Measurements from ENCODE around the gene NT5C1A. TPM values are rescaled to one million over a fixed set of nuclear protein-coding genes. Genes with fewer than 3 reads are reported as not detected.

Gene NT5C1A
- total RNA-seq, 1 donor, result not detected

DNA sequence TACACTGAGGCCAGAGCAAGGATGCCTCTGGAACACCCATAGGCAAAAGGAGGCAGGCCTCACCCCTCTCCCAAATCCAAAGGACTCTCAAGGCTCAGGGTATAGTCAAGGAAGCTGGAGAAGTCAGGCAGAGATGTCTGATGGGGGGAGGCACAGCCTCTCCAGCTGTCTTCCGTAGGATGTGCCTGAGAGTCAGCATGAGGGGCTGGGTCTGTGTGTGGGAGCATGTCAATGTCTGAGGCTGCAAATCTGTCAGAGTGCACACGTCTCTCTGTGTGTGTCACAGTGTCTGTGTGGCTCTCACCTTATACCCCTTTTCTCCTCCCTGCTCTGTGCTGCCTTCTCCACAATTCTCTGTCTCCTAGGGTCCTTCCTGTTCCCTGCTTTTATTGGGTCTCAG is 15.3 kb upstream of the NT5C1A start:
- Histone ChIP-seq H3K9me3 (ENCODE audit: low read depth, low read length) (no peaks in the 10 kb centered on the region), H4K20me1 (ENCODE audit: insufficient read depth, low read length) (no peaks in the 10 kb centered on the region), H3K27ac (ENCODE audit: low read depth, low read length) (no peak overlapping the region), H3K4me1 (ENCODE audit: insufficient read depth, low read length) (peaks cover 6% of the 10 kb centered on the region), H3K36me3 (ENCODE audit: insufficient read depth, low read length) (no peaks in the 10 kb centered on the region), H3K4me3 (ENCODE audit: insufficient read depth, low read length) (no peak overlapping the region), H3K79me2 (ENCODE audit: insufficient read depth, low read length) (no peaks in the 10 kb centered on the region), H3K27me3 (ENCODE audit: insufficient read depth, low read length) (peaks cover 85% of the 10 kb centered on the region), H2AFZ (ENCODE audit: low read length) (no peak overlapping the region), H3K4me2 (ENCODE audit: insufficient read depth, low read length) (no peak overlapping the region)
- no peak for DNase-seq (ENCODE audit: insufficient read length, low spot score, missing footprints)
- TF ChIP-seq, protein P1, sequence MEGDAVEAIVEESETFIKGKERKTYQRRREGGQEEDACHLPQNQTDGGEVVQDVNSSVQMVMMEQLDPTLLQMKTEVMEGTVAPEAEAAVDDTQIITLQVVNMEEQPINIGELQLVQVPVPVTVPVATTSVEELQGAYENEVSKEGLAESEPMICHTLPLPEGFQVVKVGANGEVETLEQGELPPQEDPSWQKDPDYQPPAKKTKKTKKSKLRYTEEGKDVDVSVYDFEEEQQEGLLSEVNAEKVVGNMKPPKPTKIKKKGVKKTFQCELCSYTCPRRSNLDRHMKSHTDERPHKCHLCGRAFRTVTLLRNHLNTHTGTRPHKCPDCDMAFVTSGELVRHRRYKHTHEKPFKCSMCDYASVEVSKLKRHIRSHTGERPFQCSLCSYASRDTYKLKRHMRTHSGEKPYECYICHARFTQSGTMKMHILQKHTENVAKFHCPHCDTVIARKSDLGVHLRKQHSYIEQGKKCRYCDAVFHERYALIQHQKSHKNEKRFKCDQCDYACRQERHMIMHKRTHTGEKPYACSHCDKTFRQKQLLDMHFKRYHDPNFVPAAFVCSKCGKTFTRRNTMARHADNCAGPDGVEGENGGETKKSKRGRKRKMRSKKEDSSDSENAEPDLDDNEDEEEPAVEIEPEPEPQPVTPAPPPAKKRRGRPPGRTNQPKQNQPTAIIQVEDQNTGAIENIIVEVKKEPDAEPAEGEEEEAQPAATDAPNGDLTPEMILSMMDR (IDR thresholded peaks at IDR 0.05; ENCODE audit: extremely low read depth, low read depth, low read length), result no peak

DNA sequence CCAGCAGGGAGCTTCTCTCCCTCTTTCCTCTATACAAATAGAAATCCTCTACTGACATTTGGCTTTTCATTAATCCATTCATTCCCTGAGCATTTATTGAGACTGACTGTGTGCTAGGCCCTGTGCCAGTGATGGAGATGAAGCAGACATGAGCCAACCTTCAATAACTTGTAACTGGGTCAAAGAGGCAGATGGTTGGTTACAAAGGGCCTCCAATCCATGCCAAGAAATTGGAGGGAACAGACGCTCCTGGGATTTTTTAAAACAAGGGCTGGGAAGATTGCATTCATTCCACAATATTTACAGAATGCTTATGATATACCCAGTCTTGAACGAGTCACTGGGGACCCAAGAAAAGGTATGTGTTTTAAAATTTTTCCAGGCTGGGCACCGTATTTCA is 13.2 kb upstream of the NT5C1A start:
- Histone ChIP-seq H3K9me3 (ENCODE audit: low read depth, low read length) (no peaks in the 10 kb centered on the region), H3K27ac (ENCODE audit: low read depth, low read length) (no peak overlapping the region), H3K4me1 (ENCODE audit: insufficient read depth, low read length) (no peaks in the 10 kb centered on the region), H3K27me3 (ENCODE audit: insufficient read depth, low read length) (peaks cover 84% of the 10 kb centered on the region), H4K20me1 (ENCODE audit: insufficient read depth, low read length) (no peaks in the 10 kb centered on the region), H3K79me2 (ENCODE audit: insufficient read depth, low read length) (no peaks in the 10 kb centered on the region), H3K4me3 (ENCODE audit: insufficient read depth, low read length) (no peak overlapping the region), H2AFZ (ENCODE audit: low read length) (no peak overlapping the region), H3K4me2 (ENCODE audit: insufficient read depth, low read length) (no peak overlapping the region), H3K36me3 (ENCODE audit: insufficient read depth, low read length) (no peaks in the 10 kb centered on the region)
- TF ChIP-seq, protein P1 (IDR thresholded peaks at IDR 0.05; ENCODE audit: extremely low read depth, low read depth, low read length), result no peak
- DNase-seq (ENCODE audit: insufficient read length, low spot score, missing footprints), result no peak

DNA sequence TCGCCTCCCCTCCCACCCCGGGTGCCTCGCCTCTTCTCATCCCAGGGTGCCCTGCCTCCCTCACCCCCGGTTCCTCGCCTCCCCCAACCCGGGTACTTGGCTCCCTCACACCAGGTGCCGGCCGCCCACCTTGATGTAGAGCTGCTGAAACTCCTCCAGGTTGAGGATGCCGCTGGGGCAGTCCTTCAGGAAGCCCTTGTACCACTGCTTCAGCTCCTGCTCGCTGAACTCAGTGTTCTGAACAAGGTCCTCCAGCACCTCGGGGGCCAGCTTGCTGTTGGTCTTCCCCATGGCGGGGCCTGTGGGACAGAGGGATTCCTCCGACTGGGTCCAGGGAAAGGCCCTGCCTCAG is 12.4 kb upstream of the NT5C1A start:
- H2AFZ ChIP-seq (ENCODE audit: low read length), result no peak overlapping the region
- H3K4me2 ChIP-seq (ENCODE audit: insufficient read depth, low read length), result no peak overlapping the region
- TF ChIP-seq, protein P1 (IDR thresholded peaks at IDR 0.05; ENCODE audit: extremely low read depth, low read depth, low read length), result no peak
- H3K27me3 ChIP-seq (ENCODE audit: insufficient read depth, low read length), result peaks cover 80% of the 10 kb centered on the region
- H3K9me3 ChIP-seq (ENCODE audit: low read depth, low read length), result no peaks in the 10 kb centered on the region
- H3K36me3 ChIP-seq (ENCODE audit: insufficient read depth, low read length), result no peaks in the 10 kb centered on the region
- H3K4me3 ChIP-seq (ENCODE audit: insufficient read depth, low read length), result no peak overlapping the region
- no peak overlapping the region for H3K27ac ChIP-seq (ENCODE audit: low read depth, low read length)
- no peaks in the 10 kb centered on the region for H3K4me1 ChIP-seq (ENCODE audit: insufficient read depth, low read length)
- DNase-seq (ENCODE audit: insufficient read length, low spot score, missing footprints), result no peak
- H4K20me1 ChIP-seq (ENCODE audit: insufficient read depth, low read length), result no peaks in the 10 kb centered on the region
- no peaks in the 10 kb centered on the region for H3K79me2 ChIP-seq (ENCODE audit: insufficient read depth, low read length)

DNA sequence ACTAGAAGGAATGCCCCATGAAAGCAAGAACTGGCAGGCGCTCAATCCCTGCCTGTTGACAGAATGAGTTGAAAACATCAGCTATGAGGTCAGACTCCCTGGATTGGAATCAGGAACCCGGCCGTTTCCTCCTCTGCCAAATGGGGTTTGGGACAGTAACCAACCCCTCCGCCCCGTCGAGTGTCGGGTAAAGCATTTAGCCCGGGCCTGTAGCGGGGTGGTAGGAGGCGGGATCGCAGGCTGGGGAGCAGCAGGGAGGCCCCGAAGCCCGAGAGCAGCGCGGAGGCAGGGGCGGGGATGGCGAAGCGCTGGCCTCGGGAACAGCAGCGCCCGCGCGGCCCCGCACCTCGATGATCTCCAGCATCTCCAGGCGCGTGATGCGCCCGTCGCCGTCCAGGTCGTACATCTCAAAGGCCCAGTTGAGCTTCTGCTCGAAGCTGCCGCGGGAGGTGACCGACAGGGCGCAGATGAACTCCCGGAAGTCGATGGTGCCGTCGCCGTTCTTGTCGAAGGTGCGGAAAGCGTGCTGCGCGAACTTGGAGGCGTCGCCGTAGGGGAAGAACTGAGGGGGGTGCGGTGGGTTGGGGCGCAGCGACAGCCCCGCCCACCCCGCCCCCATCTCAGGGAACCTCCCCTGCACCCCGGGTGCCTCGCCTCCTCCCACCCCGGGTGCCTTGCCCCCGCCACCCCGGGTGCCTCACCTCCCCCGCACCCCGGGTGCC is 11.8 kb upstream of the NT5C1A start:
- TF ChIP-seq, protein P1 (IDR thresholded peaks at IDR 0.05; ENCODE audit: extremely low read depth, low read depth, low read length), result no peak
- H3K9me3 ChIP-seq (ENCODE audit: low read depth, low read length), result no peaks in the 10 kb centered on the region
- DNase-seq (ENCODE audit: insufficient read length, low spot score, missing footprints), result no peak

More for the DNA sequence above, 11.8 kb upstream of the NT5C1A start:
- Histone ChIP-seq H3K36me3 (ENCODE audit: insufficient read depth, low read length) (no peaks in the 10 kb centered on the region), H3K4me3 (ENCODE audit: insufficient read depth, low read length) (no peak overlapping the region), H3K4me1 (ENCODE audit: insufficient read depth, low read length) (no peaks in the 10 kb centered on the region), H3K27me3 (ENCODE audit: insufficient read depth, low read length) (peaks cover 76% of the 10 kb centered on the region), H3K27ac (ENCODE audit: low read depth, low read length) (no peak overlapping the region), H4K20me1 (ENCODE audit: insufficient read depth, low read length) (no peaks in the 10 kb centered on the region), H3K4me2 (ENCODE audit: insufficient read depth, low read length) (no peak overlapping the region), H2AFZ (ENCODE audit: low read length) (peak overlapping the region; percentile 51), H3K79me2 (ENCODE audit: insufficient read depth, low read length) (no peaks in the 10 kb centered on the region)

Measured in osteoblast (primary cell).